OCI-LY7 (cell line): ENCODE data around the gene GRIK2. TPM values are rescaled to one million over a fixed set of nuclear protein-coding genes. Genes with fewer than 3 reads are reported as not detected.

ENCODE experiments used
- BruUV-seq: library from RNA; stranded (reverse); fragments of 400-500 nt; replicated peaks from 2 replicates; lab custom pipeline; 2021; lab: Mats Ljungman, UMichigan
- CTCF ChIA-PET: fragments of 300-600 bp; sonication (Branson Sonifier 250); formaldehyde crosslinking; loops from one replicate; lab custom pipeline; 2022; ENCODE audit warnings: antibody characterized with exemption; ENCODE audit not compliant: unreplicated experiment; lab: Charles Lee
- POLR2A ChIA-PET: fragments of 300-600 bp; sonication (Branson Sonifier 250); formaldehyde crosslinking; loops from one replicate; lab custom pipeline; 2022; ENCODE audit warnings: antibody characterized with exemption; lab: Charles Lee
- DNase-seq: peaks from one replicate; pipeline ENCODE4 v3.0.0-alpha.2; 2015; ENCODE audit warnings: low spot score
- H2AFZ ChIP-seq: fragments of 200-600 bp; sonication (generic), shearing (Covaris generic); 2 replicates; pipeline ENCODE4 v1.6.1; 2014; ENCODE audit warnings: mild to moderate bottlenecking, antibody characterized with exemption, low read length, moderate library complexity
- H3K27ac ChIP-seq: fragments of 200-600 bp; sonication (generic); 2 replicates; pipeline ENCODE4 v1.5.1; 2014; ENCODE audit warnings: mixed run types, low read depth, mild to moderate bottlenecking, moderate library complexity, low read length, inconsistent platforms; ENCODE audit not compliant: poor library complexity, severe bottlenecking
- H3K36me3 ChIP-seq: fragments of 200-600 bp; sonication (generic); 2 replicates; pipeline ENCODE4 v1.6.1; 2014; ENCODE audit warnings: mild to moderate bottlenecking, antibody characterized with exemption, low read length, moderate library complexity, mixed read lengths; ENCODE audit not compliant: insufficient read depth
- H3K4me1 ChIP-seq: fragments of 200-600 bp; sonication (generic); 2 replicates; pipeline ENCODE4 v1.5.1; 2014; ENCODE audit warnings: mild to moderate bottlenecking, low read length; ENCODE audit not compliant: insufficient read depth, poor library complexity, severe bottlenecking
- H3K4me2 ChIP-seq: fragments of 200-600 bp; sonication (generic); 2 replicates; pipeline ENCODE4 v1.6.1; 2014; ENCODE audit warnings: mild to moderate bottlenecking, low read length
- H3K4me3 ChIP-seq: fragments of 200-600 bp; sonication (generic); 2 replicates; pipeline ENCODE4 v1.5.1; 2014; ENCODE audit warnings: mild to moderate bottlenecking, low read depth, low read length; ENCODE audit not compliant: poor library complexity, severe bottlenecking
- H3K79me2 ChIP-seq: fragments of 200-600 bp; sonication (generic); 2 replicates; pipeline ENCODE4 v1.6.1; 2016; ENCODE audit warnings: low read depth, mild to moderate bottlenecking, low read length, moderate library complexity, mixed read lengths; ENCODE audit not compliant: insufficient read depth
- H3K9me2 ChIP-seq: fragments of 200-600 bp; sonication (generic); 2 replicates; pipeline ENCODE4 v1.6.1; 2016; ENCODE audit warnings: mild to moderate bottlenecking, low read length, mixed read lengths; ENCODE audit not compliant: insufficient read depth
- H3K9me3 ChIP-seq: fragments of 200-600 bp; sonication (generic); 2 replicates; pipeline ENCODE4 v1.6.1; 2014; ENCODE audit warnings: mild to moderate bottlenecking, mixed run types, low read length, mixed read lengths
- H4K20me1 ChIP-seq: fragments of 200-600 bp; sonication (generic); 2 replicates; pipeline ENCODE4 v1.6.1; 2014; ENCODE audit warnings: mild to moderate bottlenecking, antibody characterized with exemption, low read length, moderate library complexity, mixed read lengths; ENCODE audit not compliant: insufficient read depth
- CTCF ChIP-seq: fragments of 200-600 bp; sonication (generic); conservative IDR thresholded peaks from 2 replicates; pipeline ENCODE4 v1.5.1; 2014; ENCODE audit warnings: mild to moderate bottlenecking, antibody characterized with exemption, low read length, moderate library complexity, mixed read lengths
- EZH2phosphoT487 ChIP-seq: fragments of 200-600 bp; sonication (generic); IDR thresholded peaks from 2 replicates; pipeline ENCODE4 v1.6.1; 2018; ENCODE audit warnings: low read depth, borderline replicate concordance, mild to moderate bottlenecking, mixed run types, antibody characterized with exemption, low read length, moderate library complexity, mixed read lengths
- intact Hi-C: fragments of 100-400 bp; cut with micrococcal nuclease; formaldehyde crosslinking; loops from one replicate; pipeline ENCODE4 v1.10.0; 2022; ENCODE audit not compliant: unreplicated experiment
- total RNA-seq, 2 experiments: library from RNA; depleted of rRNA in 1 of 2; stranded (reverse); fragments of >200 nt in 1 of 2; shearing (Covaris generic) in 1 of 2; gene quantifications; 2 replicates each; pipeline ENCODE4 v1.2.3, GENCODE V29; 2014 to 2022

The GRIK2 gene
- total RNA-seq, 2 experiments from 2014 or later = not detected

GRCh38 chr6:101534821-101535220 lies 141.3 kb downstream of the GRIK2 start:
- Histone ChIP-seq H3K27ac (no peak overlapping the region), H3K4me1 (no peaks in the 10 kb centered on the region), H3K79me2 (no peaks in the 10 kb centered on the region), H3K4me2 (no peak overlapping the region), H2AFZ (no peak overlapping the region), H3K9me2 (no peaks in the 10 kb centered on the region), H4K20me1 (no peaks in the 10 kb centered on the region), H3K4me3 (no peak overlapping the region), H3K9me3 (no peaks in the 10 kb centered on the region), H3K36me3 (no peaks in the 10 kb centered on the region)
- ChIA-PET CTCF (no interaction called here), POLR2A (interaction anchor here (0.7 to 0.8 kb wide), 3 partner anchors 13 to 1226 kb away, joined by 3 read pairs; no protein-coding TSS in a partner anchor)
- TF ChIP-seq CTCF = no peak
- intact Hi-C loops = no loop called here
- no peak for DNase-seq
- BruUV-seq = no TSS peak

- H3K9me2 ChIP-seq = no peaks in the 10 kb centered on the region
- no TSS peak for BruUV-seq
- no peak for TF ChIP-seq EZH2phosphoT487
- TF ChIP-seq CTCF = no peak
- intact Hi-C loops = no loop called here
- H4K20me1 ChIP-seq = no peaks in the 10 kb centered on the region
- no peak overlapping the region for H3K4me2 ChIP-seq
- no peaks in the 10 kb centered on the region for H3K79me2 ChIP-seq
- H3K36me3 ChIP-seq = no peaks in the 10 kb centered on the region
- no peaks in the 10 kb centered on the region for H3K9me3 ChIP-seq
- ChIA-PET CTCF (no interaction called here), POLR2A (interaction anchor here (0.6 kb wide), 1 partner anchor 60 kb away, joined by 3 read pairs; no protein-coding TSS in a partner anchor)
- H3K4me1 ChIP-seq = no peaks in the 10 kb centered on the region
- H3K4me3 ChIP-seq = no peak overlapping the region
- no peak overlapping the region for H3K27ac ChIP-seq
- no peak for DNase-seq
- H2AFZ ChIP-seq = no peak overlapping the region
These were observed 144.3 kb downstream of the GRIK2 start for GRCh38 chr6:101537753-101538316.

- H2AFZ ChIP-seq = no peak overlapping the region
- no peaks in the 10 kb centered on the region for H3K79me2 ChIP-seq
- ChIA-PET CTCF (no interaction called here), POLR2A (interaction anchor here (0.6 to 0.7 kb wide), 2 partner anchors 22 to 1228 kb away, joined by 3 read pairs; no protein-coding TSS in a partner anchor)
- H4K20me1 ChIP-seq = no peaks in the 10 kb centered on the region
- intact Hi-C loops = loop anchor here (5.0 kb wide), 1 partner anchor 1392 kb away; no protein-coding TSS in a partner anchor
- no peaks in the 10 kb centered on the region for H3K36me3 ChIP-seq
- no peaks in the 10 kb centered on the region for H3K9me3 ChIP-seq
- H3K4me3 ChIP-seq = no peak overlapping the region
- TF ChIP-seq CTCF (no peak), EZH2phosphoT487 (no peak)
- H3K9me2 ChIP-seq = no peaks in the 10 kb centered on the region
- no TSS peak for BruUV-seq
- no peaks in the 10 kb centered on the region for H3K4me1 ChIP-seq
- no peak overlapping the region for H3K27ac ChIP-seq
- DNase-seq = no peak
- H3K4me2 ChIP-seq = no peak overlapping the region
These were observed 146.2 kb downstream of the GRIK2 start for GRCh38 chr6:101539510-101540245.
